Neuronal stem cell (in vitro differentiated cells): ENCODE results near the gene ZNF687.

ENCODE experiments used
- DNase-seq: peaks from one replicate; pipeline ENCODE4 v3.0.0-alpha.2; 2013; ENCODE audit warnings: low spot score
- H2AFZ ChIP-seq: one replicate; pipeline ENCODE4 v1.6.1; 2013; ENCODE audit warnings: mild to moderate bottlenecking, low read length, inconsistent platforms
- H2AK5ac ChIP-seq: 2 replicates; pipeline ENCODE4 v1.6.1; 2013; ENCODE audit warnings: low read depth, mild to moderate bottlenecking, inconsistent platforms, low read length, moderate library complexity, mixed read lengths
- H2BK120ac ChIP-seq: 2 replicates; pipeline ENCODE4 v1.6.1; 2013; ENCODE audit warnings: low read depth, mild to moderate bottlenecking, inconsistent platforms, low read length, moderate library complexity, mixed read lengths
- H2BK12ac ChIP-seq: one replicate; pipeline ENCODE4 v1.6.1; 2013; ENCODE audit warnings: low read length, inconsistent platforms
- H2BK15ac ChIP-seq: 2 replicates; pipeline ENCODE4 v1.6.1; 2013; ENCODE audit warnings: mild to moderate bottlenecking, low read length, inconsistent platforms, mixed read lengths
- H2BK5ac ChIP-seq: one replicate; pipeline ENCODE4 v1.6.1; 2013; ENCODE audit warnings: inconsistent platforms, mild to moderate bottlenecking, low read length, moderate library complexity
- H3K14ac ChIP-seq: one replicate; pipeline ENCODE4 v1.6.1; 2013; ENCODE audit warnings: low read length, inconsistent platforms
- H3K18ac ChIP-seq: 2 replicates; pipeline ENCODE4 v1.6.1; 2013; ENCODE audit warnings: low read length, inconsistent platforms
- H3K23ac ChIP-seq: 2 replicates; pipeline ENCODE4 v1.6.1; 2013; ENCODE audit warnings: low read depth, mild to moderate bottlenecking, mixed read lengths, low read length, inconsistent platforms; ENCODE audit not compliant: poor library complexity
- H3K27ac ChIP-seq: replicated peaks from 3 replicates; pipeline ENCODE4 v1.5.1; 2013; ENCODE audit warnings: low read length, inconsistent platforms
- H3K27me3 ChIP-seq, 3 experiments: 2 replicates each; pipeline ENCODE4 v1.6.1; 2013; ENCODE audit warnings: low read length in 3 of 3, mild to moderate bottlenecking in 2 of 3, inconsistent platforms in 1 of 3, low read depth in 1 of 3, mixed read lengths in 1 of 3, moderate library complexity in 1 of 3; ENCODE audit not compliant: control insufficient read depth in 3 of 3, insufficient read depth in 3 of 3
- H3K36me3 ChIP-seq, 2 donors: replicated peaks in 1 of 2; 2 replicates each; pipeline ENCODE4 v1.6.1; 2013; ENCODE audit warnings: low read length in 2 of 2; ENCODE audit not compliant: control insufficient read depth in 2 of 2, insufficient read depth in 2 of 2
- H3K4ac ChIP-seq: 2 replicates; pipeline ENCODE4 v1.6.1; 2013; ENCODE audit warnings: inconsistent platforms, mild to moderate bottlenecking, low read length, moderate library complexity
- H3K4me1 ChIP-seq, 2 donors: 1 replicate in 1 of 2; 2 replicates in 1 of 2; pipeline ENCODE4 v1.6.1; 2013; ENCODE audit warnings: low read length in 2 of 2, low read depth in 1 of 2; ENCODE audit not compliant: control insufficient read depth in 2 of 2, insufficient read depth in 1 of 2
- H3K4me2 ChIP-seq: one replicate; pipeline ENCODE4 v1.6.1; 2013; ENCODE audit warnings: mild to moderate bottlenecking, low read length, inconsistent platforms; ENCODE audit not compliant: insufficient read depth, poor library complexity, severe bottlenecking
- H3K4me3 ChIP-seq, 2 donors: 2 replicates each; pipeline ENCODE4 v1.5.1; 2013; ENCODE audit warnings: low read length in 2 of 2, mild to moderate bottlenecking in 2 of 2, inconsistent platforms in 1 of 2, moderate library complexity in 1 of 2
- H3K79me1 ChIP-seq: one replicate; pipeline ENCODE4 v1.6.1; 2013; ENCODE audit warnings: low read depth, mild to moderate bottlenecking, inconsistent platforms, low read length, moderate library complexity
- H3K9ac ChIP-seq: one replicate; pipeline ENCODE4 v1.6.1; 2013; ENCODE audit warnings: mild to moderate bottlenecking, low read depth, low read length, inconsistent platforms; ENCODE audit not compliant: poor library complexity
- H3K9me3 ChIP-seq, 2 donors: replicated peaks in 1 of 2; 2 replicates each; pipeline versions ENCODE3 to v1.6.1; 2013; ENCODE audit warnings: low read length in 2 of 2, mild to moderate bottlenecking in 2 of 2, inconsistent platforms in 1 of 2, low read depth in 1 of 2, mixed read lengths in 1 of 2, moderate library complexity in 1 of 2; ENCODE audit not compliant: control insufficient read depth in 2 of 2, insufficient read depth in 1 of 2
- H4K8ac ChIP-seq: one replicate; pipeline ENCODE4 v1.6.1; 2013; ENCODE audit warnings: low read depth, mild to moderate bottlenecking, inconsistent platforms, low read length, moderate library complexity
- H4K91ac ChIP-seq: one replicate; pipeline ENCODE4 v1.6.1; 2013; ENCODE audit warnings: low read length, low read depth, mild to moderate bottlenecking, inconsistent platforms; ENCODE audit not compliant: poor library complexity
- WGBS, 2 donors: extraction: QIAGEN DNeasy Blood & Tissue Kit; methylation state at CpG; one replicate each; pipeline ENCODE4 v1.1.7; 2013; ENCODE audit warnings: missing lambda C conversion rate in 2 of 2, mixed read lengths in 1 of 2; ENCODE audit not compliant: insufficient read length in 2 of 2, insufficient replicate concordance in 1 of 2; ENCODE audit errors: extremely low coverage in 2 of 2; 5-methylcytosine and 5-hydroxymethylcytosine counted together

ZNF687 gene

DNA sequence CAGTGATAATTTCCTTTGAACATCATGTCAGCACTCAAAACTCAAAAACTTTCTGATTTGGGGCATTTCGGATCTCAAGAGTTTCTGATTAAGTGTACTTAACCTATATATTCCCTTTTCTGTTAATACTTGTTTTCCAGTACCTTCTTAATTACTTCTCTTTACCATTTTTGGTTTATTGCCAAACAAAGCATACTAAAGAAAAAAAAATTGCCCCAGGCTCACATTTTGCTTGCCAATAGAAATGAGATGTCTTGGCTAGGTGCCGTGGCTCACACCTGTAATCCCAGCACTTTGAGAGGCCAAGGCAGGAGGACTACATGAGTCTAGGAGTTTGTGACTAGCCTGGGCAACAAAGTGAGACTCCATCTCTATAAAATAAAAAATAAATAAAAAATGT is 22.7 kb upstream of the ZNF687 start:
- no peak overlapping the region for H2BK15ac ChIP-seq
- H2BK120ac ChIP-seq, result no peak overlapping the region
- H3K4me2 ChIP-seq, result no peak overlapping the region
- no peak overlapping the region for H3K23ac ChIP-seq
- H3K4ac ChIP-seq, result no peak overlapping the region
- no peak overlapping the region for H3K4me3 ChIP-seq
- H2BK12ac ChIP-seq, result no peak overlapping the region
- no peak overlapping the region for H4K8ac ChIP-seq
- H3K9ac ChIP-seq, result no peak overlapping the region
- H2BK5ac ChIP-seq, result no peak overlapping the region
- no peak for DNase-seq
- WGBS, 2 donors, result no CpG with 5 or more reads among the region's 2 CpGs
- H3K18ac ChIP-seq, result no peak overlapping the region
- no peaks in the 10 kb centered on the region for H3K27me3 ChIP-seq
- no peak overlapping the region for H2AFZ ChIP-seq
- H3K79me1 ChIP-seq, result peaks cover 4% of the 10 kb centered on the region
- peaks cover 7 to 47% of the 10 kb centered on the region in 2 donors for H3K36me3 ChIP-seq
- H3K9me3 ChIP-seq, result no peaks in the 10 kb centered on the region
- no peak overlapping the region for H2AK5ac ChIP-seq
- H3K14ac ChIP-seq, result no peak overlapping the region
- H4K91ac ChIP-seq, result no peak overlapping the region
- no peak overlapping the region for H3K27ac ChIP-seq
- H3K4me1 ChIP-seq, result peaks cover 0 to 2% of the 10 kb centered on the region in 2 donors

- Histone ChIP-seq H3K4me1 (no peaks in the 10 kb centered on the region), H2BK5ac (no peak overlapping the region), H3K4me2 (no peak overlapping the region), H3K9me3 (no peaks in the 10 kb centered on the region), H3K4ac (no peak overlapping the region), H3K27ac (no peak overlapping the region), H4K91ac (no peak overlapping the region), H3K18ac (no peak overlapping the region), H3K27me3 (no peaks in the 10 kb centered on the region), H4K8ac (no peak overlapping the region), H2AFZ (no peak overlapping the region), H3K36me3 (peaks cover 31 to 82% of the 10 kb centered on the region in 2 donors), H2BK12ac (no peak overlapping the region), H3K9ac (no peak overlapping the region), H2BK15ac (no peak overlapping the region), H3K79me1 (peaks cover 2% of the 10 kb centered on the region), H3K23ac (no peak overlapping the region), H3K14ac (no peak overlapping the region), H2AK5ac (no peak overlapping the region), H3K4me3 (no peak overlapping the region), H2BK120ac (no peak overlapping the region)
- no CpG with 5 or more reads among the region's 14 CpGs for WGBS, 2 donors
- no peak for DNase-seq
These were observed 16.5 kb upstream of the ZNF687 start for GRCh38 chr1:151265446-151266236.

DNA sequence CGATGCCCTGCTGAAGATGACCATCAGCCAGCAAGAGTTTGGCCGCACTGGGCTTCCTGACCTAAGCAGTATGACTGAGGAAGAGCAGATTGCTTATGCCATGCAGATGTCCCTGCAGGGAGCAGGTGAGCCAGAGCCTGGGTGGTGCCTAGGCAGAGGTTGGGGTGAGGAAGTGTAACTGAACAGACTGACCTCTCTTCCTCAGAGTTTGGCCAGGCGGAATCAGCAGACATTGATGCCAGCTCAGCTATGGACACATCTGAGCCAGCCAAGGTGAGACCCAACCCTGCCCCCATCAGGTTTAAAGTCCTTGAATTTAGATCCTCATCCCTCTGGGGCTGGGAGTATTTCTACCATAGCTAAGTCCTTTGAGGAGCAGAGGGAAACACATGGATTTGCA is 15.8 kb upstream of the ZNF687 start:
- Histone ChIP-seq H2BK5ac (no peak overlapping the region), H3K18ac (no peak overlapping the region), H3K79me1 (peaks cover 2% of the 10 kb centered on the region), H4K8ac (no peak overlapping the region), H3K9me3 (no peaks in the 10 kb centered on the region), H2BK120ac (no peak overlapping the region), H3K4me2 (no peak overlapping the region), H2BK15ac (no peak overlapping the region), H3K23ac (no peak overlapping the region), H2BK12ac (no peak overlapping the region), H3K36me3 (peaks cover 31 to 84% of the 10 kb centered on the region in 2 donors), H3K4me3 (no peak overlapping the region), H3K4me1 (no peaks in the 10 kb centered on the region), H3K27ac (no peak overlapping the region), H3K4ac (no peak overlapping the region), H4K91ac (no peak overlapping the region), H3K27me3 (no peaks in the 10 kb centered on the region), H3K9ac (no peak overlapping the region), H3K14ac (no peak overlapping the region), H2AFZ (no peak overlapping the region), H2AK5ac (no peak overlapping the region)
- no peak for DNase-seq
- WGBS, 2 donors, result no CpG with 5 or more reads among the region's 3 CpGs

DNA sequence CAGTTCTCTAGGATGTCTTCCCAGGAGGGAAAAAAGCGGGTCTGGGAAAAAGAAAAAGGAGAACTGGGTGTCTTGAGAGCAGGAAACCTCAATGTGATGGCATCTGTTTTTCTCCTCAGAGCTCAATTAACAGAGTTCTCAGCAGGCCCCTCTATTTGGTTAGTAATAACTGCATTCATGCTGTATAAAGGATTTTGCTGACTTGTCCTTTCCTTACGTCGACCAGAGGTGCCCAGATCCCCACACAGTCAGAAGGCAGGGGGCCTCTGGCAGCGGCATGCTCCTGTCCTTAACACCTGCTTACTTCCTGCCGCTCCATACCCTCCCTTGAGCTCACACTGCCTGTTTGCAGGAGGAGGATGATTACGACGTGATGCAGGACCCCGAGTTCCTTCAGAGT is 15.3 kb upstream of the ZNF687 start:
- Histone ChIP-seq H3K14ac (no peak overlapping the region), H3K4me1 (no peaks in the 10 kb centered on the region), H3K4ac (no peak overlapping the region), H3K27me3 (no peaks in the 10 kb centered on the region), H3K18ac (no peak overlapping the region), H3K4me2 (no peak overlapping the region), H2AK5ac (no peak overlapping the region), H2BK15ac (no peak overlapping the region), H2BK5ac (no peak overlapping the region), H3K4me3 (no peak overlapping the region), H3K36me3 (peaks cover 31 to 81% of the 10 kb centered on the region in 2 donors), H3K23ac (no peak overlapping the region), H2AFZ (no peak overlapping the region), H3K79me1 (peaks cover 2% of the 10 kb centered on the region), H4K91ac (no peak overlapping the region), H4K8ac (no peak overlapping the region), H2BK12ac (peak overlapping the region; percentile 22), H3K27ac (no peak overlapping the region), H2BK120ac (no peak overlapping the region), H3K9ac (no peak overlapping the region), H3K9me3 (no peaks in the 10 kb centered on the region)
- no CpG with 5 or more reads among the region's 8 CpGs for WGBS, 2 donors
- no peak for DNase-seq
